Body of pancreas (tissue), 4 donors: ENCODE measurements around the gene LRRC41.

ENCODE experiments used
- POLR2A ChIP-seq, 3 donors: fragments of 450-650 bp; IDR thresholded peaks; one replicate each; pipeline ENCODE4 v1.6.1; 2016; ENCODE audit warnings: antibody characterized with exemption in 3 of 3, mild to moderate bottlenecking in 2 of 3
- TF ChIP-seq, protein P1 (sequence below), 7 experiments: fragments of 450-650 bp in 4 of 7; fragments of 200-600 bp in 3 of 7; sonication (generic) in 3 of 7; IDR thresholded peaks; one replicate each; pipeline ENCODE4 v1.5.1; 2016 to 2019; ENCODE audit warnings: antibody characterized with exemption in 7 of 7

DNA sequence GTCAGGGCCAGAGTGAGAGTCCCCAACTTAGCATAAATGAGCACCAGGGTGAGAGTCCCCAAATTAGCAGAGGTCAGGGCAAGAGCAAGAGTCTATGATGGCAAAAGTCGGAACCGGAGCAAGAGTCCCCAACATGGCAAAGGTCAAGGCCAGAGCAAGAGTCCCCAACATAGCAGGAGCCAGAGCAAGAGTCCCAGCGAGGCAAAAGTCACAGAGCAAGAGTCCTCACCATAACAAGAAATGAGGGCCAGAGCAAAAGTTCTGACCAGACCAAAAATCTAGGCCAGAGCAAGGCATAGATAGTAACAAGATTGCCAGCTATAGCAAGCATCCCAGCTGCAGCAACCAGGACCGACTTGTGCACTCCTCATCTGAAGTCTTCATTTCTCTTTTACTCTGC is 40.3 kb upstream of the LRRC41 start:
- no peak for TF ChIP-seq POLR2A (IDR thresholded peaks at IDR 0.05)
- TF ChIP-seq, protein P1, sequence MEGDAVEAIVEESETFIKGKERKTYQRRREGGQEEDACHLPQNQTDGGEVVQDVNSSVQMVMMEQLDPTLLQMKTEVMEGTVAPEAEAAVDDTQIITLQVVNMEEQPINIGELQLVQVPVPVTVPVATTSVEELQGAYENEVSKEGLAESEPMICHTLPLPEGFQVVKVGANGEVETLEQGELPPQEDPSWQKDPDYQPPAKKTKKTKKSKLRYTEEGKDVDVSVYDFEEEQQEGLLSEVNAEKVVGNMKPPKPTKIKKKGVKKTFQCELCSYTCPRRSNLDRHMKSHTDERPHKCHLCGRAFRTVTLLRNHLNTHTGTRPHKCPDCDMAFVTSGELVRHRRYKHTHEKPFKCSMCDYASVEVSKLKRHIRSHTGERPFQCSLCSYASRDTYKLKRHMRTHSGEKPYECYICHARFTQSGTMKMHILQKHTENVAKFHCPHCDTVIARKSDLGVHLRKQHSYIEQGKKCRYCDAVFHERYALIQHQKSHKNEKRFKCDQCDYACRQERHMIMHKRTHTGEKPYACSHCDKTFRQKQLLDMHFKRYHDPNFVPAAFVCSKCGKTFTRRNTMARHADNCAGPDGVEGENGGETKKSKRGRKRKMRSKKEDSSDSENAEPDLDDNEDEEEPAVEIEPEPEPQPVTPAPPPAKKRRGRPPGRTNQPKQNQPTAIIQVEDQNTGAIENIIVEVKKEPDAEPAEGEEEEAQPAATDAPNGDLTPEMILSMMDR (IDR thresholded peaks at IDR 0.05) = no peak
